Measurements from ENCODE around the gene TGM6. TPM values are rescaled to one million over a fixed set of nuclear protein-coding genes. Genes with fewer than 3 reads are reported as not detected.

Gene TGM6
- total RNA-seq, 8 experiments from 2014 or later: 0.24 to 0.27 TPM; not detected in 6

DNA sequence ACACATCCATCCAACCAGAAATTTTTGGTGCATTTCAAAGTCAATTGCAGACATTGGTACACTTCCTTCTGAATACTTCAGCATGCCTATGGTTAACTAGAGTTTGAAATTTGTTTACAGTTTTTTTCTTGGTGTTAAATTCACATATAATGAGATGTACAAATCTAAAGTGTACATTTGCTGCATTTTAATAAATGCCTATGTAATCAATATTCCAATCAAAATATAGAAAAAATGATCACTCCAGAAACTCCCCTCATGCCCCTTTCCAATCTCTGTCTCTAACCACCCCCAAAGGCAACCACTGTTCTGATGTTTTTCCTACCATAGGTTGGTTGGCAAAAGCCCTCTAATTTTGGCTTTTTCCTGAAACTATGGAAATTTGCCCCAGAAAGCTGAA is 7.6 kb upstream of the TGM6 start:
- in situ Hi-C loops (cut with MboI; ENCODE audit: low pct_unique_long_range_greater_than_20kb in 2 of 9, low sequenced_read_pairs in 9 of 9, unreplicated experiment in 9 of 9): no loop called here
- no peak for ATAC-seq (replicated peaks in 6 of 8)
- Histone ChIP-seq H3K27ac (no peak overlapping the region), H3K4me1 (replicated peaks in 1 of 2) (no peaks in the 10 kb centered on the region), H3K4me3 (no peak overlapping the region)

DNA sequence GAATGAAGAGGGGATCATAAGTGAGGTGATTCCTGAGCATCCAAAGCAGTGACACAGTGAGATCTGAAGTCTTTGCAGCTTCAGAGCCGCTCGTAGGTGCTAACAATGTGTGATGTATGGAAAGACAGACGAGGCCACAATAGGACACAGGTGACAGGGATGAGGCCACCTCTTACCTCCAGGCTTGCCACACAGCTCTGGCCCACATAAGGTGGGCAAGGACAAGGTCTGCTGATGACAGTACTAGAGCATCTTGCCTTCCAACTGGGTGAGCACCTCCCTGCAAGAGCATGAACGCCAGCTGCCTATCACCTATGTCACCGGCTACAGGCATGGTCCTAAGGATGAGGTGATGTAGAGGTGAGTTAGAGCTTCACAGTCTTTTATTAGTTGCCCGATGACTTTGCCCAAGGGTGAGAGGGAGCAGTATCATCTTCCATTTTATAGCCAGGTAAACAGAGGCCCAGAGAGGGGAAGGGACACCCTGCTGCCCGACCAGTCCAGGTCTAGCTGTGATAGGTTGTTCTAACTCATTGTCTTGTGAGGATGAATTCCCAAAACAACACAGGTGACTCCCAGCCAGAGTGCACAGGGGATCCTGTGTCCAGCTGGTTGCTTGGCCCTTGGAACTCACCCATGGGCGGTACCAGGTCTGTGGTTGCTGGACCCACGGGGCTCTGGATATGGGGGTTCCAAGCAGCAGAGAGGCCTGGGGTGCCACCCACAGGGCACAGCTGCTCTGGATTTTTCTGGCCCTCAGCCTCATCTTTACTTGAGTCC is 6.2 kb upstream of the TGM6 start:
- no peak for ATAC-seq (replicated peaks in 6 of 8)
- WGBS, 10 experiments: 0 to 100% (median 77%) methylated on average over 1 to 4 of the region's 9 CpGs; no CpG with 5 or more reads in 2 of the 10 experiments
- Histone ChIP-seq H3K4me3 (no peak overlapping the region), H3K27ac (no peak overlapping the region), H3K4me1 (replicated peaks in 1 of 2) (no peaks in the 10 kb centered on the region)
- in situ Hi-C loops (cut with MboI; ENCODE audit: low pct_unique_long_range_greater_than_20kb in 2 of 9, low sequenced_read_pairs in 9 of 9, unreplicated experiment in 9 of 9): no loop called here

DNA sequence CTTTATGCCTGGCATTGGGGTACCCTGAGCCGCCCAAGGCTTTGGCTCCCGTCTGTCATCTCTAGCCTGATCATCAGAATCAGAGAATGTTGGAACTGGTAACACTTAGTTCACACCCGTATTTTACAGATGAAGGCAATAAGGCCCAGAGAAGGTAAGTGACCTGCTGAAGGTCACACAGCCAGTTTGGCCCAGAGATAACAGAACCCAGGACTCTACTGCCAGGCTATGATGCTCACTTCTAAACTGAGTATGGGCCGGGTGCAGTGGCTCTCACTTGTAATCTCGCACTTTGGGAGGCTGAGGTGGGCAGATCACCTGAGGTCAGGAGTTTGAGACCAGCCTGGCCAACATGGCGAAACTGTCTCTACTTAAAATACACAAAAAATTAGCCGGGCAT is 1.8 kb upstream of the TGM6 start:
- Histone ChIP-seq H3K4me1 (replicated peaks in 1 of 2) (no peaks in the 10 kb centered on the region), H3K4me3 (no peak overlapping the region), H3K27ac (no peak overlapping the region)
- no peak for ATAC-seq (replicated peaks in 6 of 8)
- in situ Hi-C loops (cut with MboI; ENCODE audit: low pct_unique_long_range_greater_than_20kb in 2 of 9, low sequenced_read_pairs in 9 of 9, unreplicated experiment in 9 of 9): no loop called here
- 50 to 100% (median 80%) methylated on average over 2 to 3 of the region's 7 CpGs; no CpG with 5 or more reads in 3 of the 10 experiments for WGBS, 10 experiments

DNA sequence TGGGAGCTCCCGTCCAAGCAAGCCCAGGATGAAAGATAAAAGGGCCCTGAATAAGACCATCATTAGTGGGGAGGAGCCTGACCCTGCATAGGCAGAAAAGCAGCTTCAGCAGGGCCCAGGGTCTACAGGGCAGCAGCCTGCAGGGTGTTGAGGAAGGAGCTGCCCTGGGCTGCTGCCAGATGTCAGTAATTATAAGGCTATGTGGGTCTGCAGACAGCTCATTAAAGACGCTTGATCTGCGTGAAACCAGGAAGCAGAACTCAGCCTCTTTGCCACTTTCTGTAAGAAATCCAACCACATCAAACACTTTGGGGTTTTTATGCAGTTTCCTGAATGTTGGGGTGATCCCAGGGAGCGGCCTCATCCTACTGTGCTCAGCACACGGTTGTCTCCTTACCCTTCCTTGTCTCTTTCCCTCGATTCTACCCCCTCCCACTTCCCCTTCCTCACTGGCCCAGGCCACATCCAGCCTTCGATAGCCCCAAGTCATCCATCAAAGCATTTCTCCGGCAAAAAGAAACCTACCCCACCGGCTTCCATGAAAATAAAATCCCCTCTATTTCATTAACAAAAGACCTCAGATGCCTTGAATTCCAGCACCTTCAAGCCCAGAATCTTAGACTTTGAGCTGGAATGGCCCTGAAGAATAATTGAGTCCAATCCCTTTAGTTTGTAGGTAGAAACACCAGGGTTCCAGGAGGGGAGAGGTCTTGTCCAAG is 1.0 kb upstream of the TGM6 start:
- no peak overlapping the region for H3K27ac ChIP-seq
- no peak for ATAC-seq (replicated peaks in 6 of 8)
- WGBS, 10 experiments: 0 to 100% (median 32%) methylated on average over 1 to 5 of the region's 9 CpGs; no CpG with 5 or more reads in 4 of the 10 experiments
- in situ Hi-C loops (cut with MboI; ENCODE audit: low pct_unique_long_range_greater_than_20kb in 2 of 9, low sequenced_read_pairs in 9 of 9, unreplicated experiment in 9 of 9): no loop called here
- no peak overlapping the region for H3K4me3 ChIP-seq
- no peaks in the 10 kb centered on the region for H3K4me1 ChIP-seq (replicated peaks in 1 of 2)

DNA sequence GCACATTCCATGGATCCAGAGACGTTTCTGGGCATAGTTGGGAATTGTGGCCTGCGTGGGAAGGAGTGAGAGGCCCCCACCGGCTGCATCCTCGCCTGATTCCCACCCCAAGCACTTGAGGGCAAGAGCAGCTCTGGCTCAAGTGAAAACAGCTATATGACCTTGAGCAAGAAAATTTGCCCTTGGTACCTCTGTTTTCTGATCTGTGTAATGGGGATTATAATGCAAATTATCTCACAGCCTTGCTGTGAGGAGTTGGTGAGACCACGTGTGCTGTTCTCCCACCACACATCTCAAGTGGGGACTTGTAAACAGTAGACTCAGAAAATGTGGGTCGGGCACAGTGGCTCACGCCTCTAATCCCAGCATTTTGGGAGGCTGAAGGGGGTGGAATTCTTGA is 602 bp downstream of the TGM6 start:
- no peaks in the 10 kb centered on the region for H3K4me1 ChIP-seq (replicated peaks in 1 of 2)
- no peak overlapping the region for H3K4me3 ChIP-seq
- WGBS, 10 experiments: 52 to 80% (median 80%) methylated on average over 1 to 6 of the region's 7 CpGs; no CpG with 5 or more reads in 5 of the 10 experiments
- no peak for ATAC-seq (replicated peaks in 6 of 8)
- in situ Hi-C loops (cut with MboI; ENCODE audit: low pct_unique_long_range_greater_than_20kb in 2 of 9, low sequenced_read_pairs in 9 of 9, unreplicated experiment in 9 of 9): no loop called here
- H3K27ac ChIP-seq: no peak overlapping the region

DNA sequence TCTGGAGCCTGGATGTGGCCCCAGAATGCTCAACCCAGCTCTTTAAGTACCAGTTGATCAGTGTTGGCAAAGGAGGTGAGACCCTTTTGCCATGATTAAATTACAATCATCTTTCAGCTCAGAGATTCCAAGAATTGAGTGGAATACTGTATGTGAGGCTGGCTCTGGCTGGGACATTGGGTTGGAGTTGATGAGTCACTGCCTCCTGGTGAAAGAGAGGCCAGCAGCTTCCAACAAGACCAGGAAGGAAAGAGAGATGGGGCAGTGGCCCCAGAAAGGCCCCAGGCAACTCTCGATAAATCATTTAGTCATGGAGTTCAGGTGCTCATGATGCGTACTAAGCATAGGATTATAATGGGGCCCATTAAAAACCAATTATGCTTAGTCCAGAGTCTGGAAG is 2.1 kb downstream of the TGM6 start:
- 79 to 100% (median 82%) methylated on average over 1 to 2 of the region's 2 CpGs; no CpG with 5 or more reads in 5 of the 10 experiments for WGBS, 10 experiments
- peak in 2 of 8 experiments; percentile 17 to 23 for ATAC-seq (replicated peaks in 6 of 8)
- H3K27ac ChIP-seq: no peak overlapping the region
- in situ Hi-C loops (cut with MboI; ENCODE audit: low pct_unique_long_range_greater_than_20kb in 2 of 9, low sequenced_read_pairs in 9 of 9, unreplicated experiment in 9 of 9): no loop called here
- no peaks in the 10 kb centered on the region for H3K4me1 ChIP-seq (replicated peaks in 1 of 2)
- H3K4me3 ChIP-seq: no peak overlapping the region

DNA sequence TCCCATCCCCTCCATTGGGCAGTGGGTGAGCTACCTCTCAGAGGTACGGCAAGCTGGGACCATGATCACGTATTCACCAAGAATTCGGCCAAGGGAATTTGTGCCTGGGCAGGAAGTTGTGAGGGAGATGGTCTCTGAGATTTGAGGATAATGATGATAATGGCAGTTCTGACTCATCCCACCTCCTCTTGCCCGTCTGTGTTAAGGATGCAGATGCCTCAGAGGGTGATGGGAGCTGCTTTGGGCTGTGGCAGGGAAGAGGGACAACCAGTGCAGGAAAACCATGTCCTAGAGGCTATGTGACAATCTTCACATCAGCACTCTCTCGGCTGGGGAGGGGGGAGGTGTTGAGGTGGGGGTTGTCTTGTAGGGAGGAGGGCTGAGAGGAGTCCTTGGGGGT is 4.3 kb downstream of the TGM6 start:
- in situ Hi-C loops (cut with MboI; ENCODE audit: low pct_unique_long_range_greater_than_20kb in 2 of 9, low sequenced_read_pairs in 9 of 9, unreplicated experiment in 9 of 9): no loop called here
- WGBS, 10 experiments: 20 to 80% (median 69%) methylated on average over 1 to 3 of the region's 5 CpGs; no CpG with 5 or more reads in 7 of the 10 experiments
- H3K4me3 ChIP-seq: no peak overlapping the region
- no peaks in the 10 kb centered on the region for H3K4me1 ChIP-seq (replicated peaks in 1 of 2)
- no peak overlapping the region for H3K27ac ChIP-seq
- ATAC-seq (replicated peaks in 6 of 8): no peak

DNA sequence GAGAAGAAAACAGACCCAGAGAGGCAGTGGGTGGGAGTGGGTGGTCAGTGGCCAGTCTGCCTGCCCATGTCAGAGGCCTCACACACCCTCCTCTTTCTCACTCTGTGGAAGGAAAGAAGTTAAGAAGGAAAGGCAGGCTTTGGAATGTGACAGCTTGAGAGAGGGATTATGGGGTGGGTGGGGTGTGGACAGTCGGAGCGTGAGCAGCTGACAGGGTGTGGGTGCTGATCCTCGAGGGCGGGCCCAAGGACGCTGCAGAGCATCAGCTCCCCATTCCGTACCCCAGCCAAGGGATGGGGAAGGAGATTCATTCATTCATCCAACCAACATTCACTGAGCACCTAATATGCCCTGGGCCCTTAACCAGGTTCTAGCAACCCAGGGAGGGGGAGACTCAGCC is 4.8 kb downstream of the TGM6 start:
- no CpG with 5 or more reads among the region's 6 CpGs for WGBS, 10 experiments
- no peak overlapping the region for H3K4me3 ChIP-seq
- peak in 2 of 8 experiments; percentile 59 to 75 for ATAC-seq (replicated peaks in 6 of 8)
- no peaks in the 10 kb centered on the region for H3K4me1 ChIP-seq (replicated peaks in 1 of 2)
- no peak overlapping the region for H3K27ac ChIP-seq
- in situ Hi-C loops (cut with MboI; ENCODE audit: low pct_unique_long_range_greater_than_20kb in 2 of 9, low sequenced_read_pairs in 9 of 9, unreplicated experiment in 9 of 9): no loop called here

DNA sequence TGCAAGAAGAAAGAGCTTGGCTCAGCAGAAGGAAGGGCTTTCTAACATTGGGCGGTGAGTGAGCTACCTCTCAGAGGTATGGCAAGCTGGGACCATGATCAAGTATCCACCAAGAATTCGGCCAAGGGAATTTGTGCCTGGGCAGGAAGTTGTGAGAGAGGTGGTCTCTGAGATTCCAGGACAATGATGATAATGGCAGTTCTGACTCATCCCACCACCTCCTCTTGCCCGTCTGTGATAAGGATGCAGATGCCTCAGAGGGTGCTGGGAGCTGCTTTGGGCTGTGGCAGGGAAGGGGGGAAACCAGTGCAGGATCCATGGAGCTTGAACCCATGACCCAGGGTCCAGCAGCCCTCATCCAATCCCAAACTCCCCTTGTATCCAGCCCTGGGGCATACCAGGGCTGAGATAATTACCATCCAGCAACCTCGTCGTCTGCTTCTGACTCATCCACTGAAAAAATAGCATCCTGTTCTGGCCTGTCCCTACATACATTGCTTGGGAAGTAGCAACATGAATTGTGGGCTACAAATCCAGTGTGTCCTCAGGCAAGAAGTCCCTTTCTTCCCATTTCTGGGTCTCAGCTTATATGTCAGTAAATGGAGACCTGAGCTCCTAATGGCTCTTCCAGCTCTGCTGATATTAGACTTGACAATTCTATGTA is 5.9 kb downstream of the TGM6 start:
- in situ Hi-C loops (cut with MboI; ENCODE audit: low pct_unique_long_range_greater_than_20kb in 2 of 9, low sequenced_read_pairs in 9 of 9, unreplicated experiment in 9 of 9): no loop called here
- 20 to 80% (median 62%) methylated on average over 1 to 3 of the region's 5 CpGs; no CpG with 5 or more reads in 7 of the 10 experiments for WGBS, 10 experiments
- peak in 7 of 8 experiments; percentile 21 to 86 (median 57) for ATAC-seq (replicated peaks in 6 of 8)
- H3K27ac ChIP-seq: no peak overlapping the region
- H3K4me1 ChIP-seq (replicated peaks in 1 of 2): no peaks in the 10 kb centered on the region
- H3K4me3 ChIP-seq: no peak overlapping the region

DNA sequence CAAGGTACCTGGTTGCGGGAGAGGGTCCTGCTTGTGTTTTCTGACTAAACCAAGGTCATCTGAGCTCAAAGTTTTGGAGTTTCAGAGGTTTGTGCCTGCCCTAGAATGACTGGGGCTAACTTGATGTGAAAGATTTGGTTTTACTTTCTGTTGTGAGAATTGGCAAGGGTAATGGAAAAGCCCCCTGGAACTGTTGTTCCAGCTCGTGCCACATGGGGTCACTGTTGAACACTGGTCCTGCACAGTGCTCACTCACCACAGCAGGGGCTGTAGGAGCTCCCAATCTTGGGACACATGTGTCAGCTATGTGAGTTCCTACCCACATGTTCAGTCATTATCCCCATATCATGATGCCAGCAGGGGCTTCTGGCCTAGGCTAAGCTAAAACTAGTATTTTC is 6.5 kb downstream of the TGM6 start:
- Histone ChIP-seq H3K27ac (no peak overlapping the region), H3K4me1 (replicated peaks in 1 of 2) (no peaks in the 10 kb centered on the region), H3K4me3 (no peak overlapping the region)
- WGBS, 10 experiments: 0 to 100% (median 50%) methylated on average over 1 to 2 of the region's 2 CpGs; no CpG with 5 or more reads in 3 of the 10 experiments
- ATAC-seq (replicated peaks in 6 of 8): peak in 5 of 8 experiments; percentile 36 to 81 (median 67)
- in situ Hi-C loops (cut with MboI; ENCODE audit: low pct_unique_long_range_greater_than_20kb in 2 of 9, low sequenced_read_pairs in 9 of 9, unreplicated experiment in 9 of 9): no loop called here

DNA sequence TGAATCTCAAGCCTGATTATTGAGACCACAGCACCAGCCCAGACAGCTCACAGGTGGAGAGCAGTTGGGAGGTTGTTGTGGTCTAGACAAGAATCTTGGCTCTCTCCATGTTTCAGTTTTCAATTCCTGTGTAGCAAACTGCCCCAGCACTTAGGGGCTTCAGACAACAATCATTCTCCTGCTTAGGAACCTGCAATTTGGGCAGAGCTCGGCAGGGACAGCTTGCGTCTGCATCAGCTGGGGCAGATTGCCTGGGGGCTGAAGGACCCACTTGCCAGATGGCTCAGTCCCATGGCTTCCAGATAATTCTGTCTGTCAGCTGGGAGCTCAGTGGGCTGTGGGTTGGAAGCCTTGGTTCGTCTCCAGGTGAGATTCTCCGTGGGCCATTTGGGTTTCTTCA is 6.9 kb downstream of the TGM6 start:
- 41 to 100% (median 83%) methylated on average over 1 to 4 of the region's 4 CpGs; no CpG with 5 or more reads in 2 of the 10 experiments for WGBS, 10 experiments
- in situ Hi-C loops (cut with MboI; ENCODE audit: low pct_unique_long_range_greater_than_20kb in 2 of 9, low sequenced_read_pairs in 9 of 9, unreplicated experiment in 9 of 9): no loop called here
- no peaks in the 10 kb centered on the region for H3K4me1 ChIP-seq (replicated peaks in 1 of 2)
- no peak overlapping the region for H3K27ac ChIP-seq
- H3K4me3 ChIP-seq: no peak overlapping the region
- peak in 1 of 8 experiments; percentile 20 for ATAC-seq (replicated peaks in 6 of 8)

DNA sequence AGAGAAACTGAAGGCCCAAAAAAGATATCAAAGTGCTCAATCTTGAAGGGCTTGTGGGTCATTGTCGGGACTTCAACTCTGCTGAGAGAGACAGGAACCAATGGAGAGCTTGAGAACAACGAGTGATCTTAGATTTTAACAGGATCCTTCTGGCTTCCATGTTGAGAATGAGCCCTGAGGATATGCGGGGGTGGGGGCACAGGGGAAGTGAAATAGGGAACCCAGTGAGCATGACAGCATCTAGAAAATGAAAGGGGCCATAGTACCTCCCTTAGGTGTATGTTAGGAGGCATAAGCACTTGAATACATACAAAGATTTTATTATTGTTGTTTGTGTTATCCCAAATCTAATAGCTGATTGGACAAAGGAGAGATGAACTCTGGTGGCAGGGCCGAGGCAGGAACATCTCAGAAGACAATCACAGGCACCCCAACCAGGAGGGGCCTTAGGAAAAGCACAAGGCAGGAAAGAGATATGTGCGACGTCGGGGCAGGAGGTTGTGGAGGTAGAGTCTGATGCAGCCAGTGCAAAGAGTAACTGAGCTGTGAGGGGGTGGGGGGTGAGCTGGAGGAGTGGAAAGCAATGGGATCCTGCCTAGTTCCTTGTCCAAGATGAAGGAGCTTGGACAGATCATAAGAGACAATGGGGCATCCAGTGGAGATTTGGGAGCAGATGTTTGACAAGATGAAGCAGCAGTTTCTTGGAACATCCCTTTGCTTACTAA is 10.4 kb downstream of the TGM6 start:
- in situ Hi-C loops (cut with MboI; ENCODE audit: low pct_unique_long_range_greater_than_20kb in 2 of 9, low sequenced_read_pairs in 9 of 9, unreplicated experiment in 9 of 9): no loop called here
- ATAC-seq (replicated peaks in 6 of 8): no peak

More for the DNA sequence above, 10.4 kb downstream of the TGM6 start:
- no peak overlapping the region for H3K4me3 ChIP-seq
- H3K27ac ChIP-seq: no peak overlapping the region
- WGBS, 10 experiments: 33 to 88% (median 56%) methylated on average over 1 to 6 of the region's 7 CpGs; no CpG with 5 or more reads in 2 of the 10 experiments
- H3K4me1 ChIP-seq (replicated peaks in 1 of 2): no peaks in the 10 kb centered on the region
